ENCODE results near the gene SERTAD4.

Gene SERTAD4

DNA sequence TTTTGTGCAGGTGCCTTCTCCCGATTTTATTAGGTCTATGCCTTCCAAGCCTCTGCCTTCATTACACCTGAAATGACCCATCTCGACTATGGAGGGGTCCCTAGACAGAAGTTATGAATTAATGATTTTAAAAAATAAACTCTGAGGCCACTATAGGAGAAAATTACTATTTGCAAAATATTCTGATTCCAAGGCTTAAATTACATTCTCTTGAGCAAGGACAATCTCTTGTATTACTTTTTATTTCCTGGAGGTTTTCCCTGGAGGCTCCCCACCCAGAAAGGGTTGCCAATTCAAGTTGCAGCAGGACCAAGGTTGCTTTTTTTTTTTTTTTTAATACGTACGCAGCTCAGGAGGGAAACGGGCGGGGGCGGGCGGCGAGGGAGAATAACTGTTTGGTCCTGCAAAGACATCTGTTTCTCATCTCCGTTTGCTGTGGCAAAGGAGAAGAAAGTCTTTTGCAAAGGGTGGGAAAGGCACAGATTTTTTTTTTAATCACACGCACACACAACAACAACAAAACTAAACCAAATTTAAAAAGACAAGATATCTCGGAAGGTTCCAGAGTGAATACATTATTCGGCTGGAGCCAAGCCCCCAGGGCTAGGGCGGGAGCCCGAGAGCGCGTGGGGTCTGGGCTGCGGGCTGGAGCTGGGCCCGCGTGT is 618 bp upstream of the SERTAD4 start:
- FAIRE-seq (no peak), DNase-seq (ENCODE audit: insufficient read length, low spot score) (no peak)

DNA sequence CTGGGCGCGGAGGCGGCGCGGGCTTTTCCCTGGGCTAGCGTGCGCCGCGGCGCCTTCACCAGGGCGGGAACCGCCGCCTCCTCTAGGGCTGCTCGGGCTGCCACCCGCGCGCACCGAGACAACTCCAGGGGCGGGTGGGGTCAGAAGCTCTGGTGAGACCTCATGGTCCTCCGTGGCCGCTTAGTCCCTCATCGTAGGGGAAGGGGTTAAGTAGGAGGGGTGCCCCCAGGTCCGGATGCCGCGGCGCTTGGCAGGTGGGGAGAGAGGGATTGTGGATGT is 559 bp downstream of the SERTAD4 start:
- FAIRE-seq (no peak), DNase-seq (ENCODE audit: insufficient read length, low spot score) (no peak)

DNA sequence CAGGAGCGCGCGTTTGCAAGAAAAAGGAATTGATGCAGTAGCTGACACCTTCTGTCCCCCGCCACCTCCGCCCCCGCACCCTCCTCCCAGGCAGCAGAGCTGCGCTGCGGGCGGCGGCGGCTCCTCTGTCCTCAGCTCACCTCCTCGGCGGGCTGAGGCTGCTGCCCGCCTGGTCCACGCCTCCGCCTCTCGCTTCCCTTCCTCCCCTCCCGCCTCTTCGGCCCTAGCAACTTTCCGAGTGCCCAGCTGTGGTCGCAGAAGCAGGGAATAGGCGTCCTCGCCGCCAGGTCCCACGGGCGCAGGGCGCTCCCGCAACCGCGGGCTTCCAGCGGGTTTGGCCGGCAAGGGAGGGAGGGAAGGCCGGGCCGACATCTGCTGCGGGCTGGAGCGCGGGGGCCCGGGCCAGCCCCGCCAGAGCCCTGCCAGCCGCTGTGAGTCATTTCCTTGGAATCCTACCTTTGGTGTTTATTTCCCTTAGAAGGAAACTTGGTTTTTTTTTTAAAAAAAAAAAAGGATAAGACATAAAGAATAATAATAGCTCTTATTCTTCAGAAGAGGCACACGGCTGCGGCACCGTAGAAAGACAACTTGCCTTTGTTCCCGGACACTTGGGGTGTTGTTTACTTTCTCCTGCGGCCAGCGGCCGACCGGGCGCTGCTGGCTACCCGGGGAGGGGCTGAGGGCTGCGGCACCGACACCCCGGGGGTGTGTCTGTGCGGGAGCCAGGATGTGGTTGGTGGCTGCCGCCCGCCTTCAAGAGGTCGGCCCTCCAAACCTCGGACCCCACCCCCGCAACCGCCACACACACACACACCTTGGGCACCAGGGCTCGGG is 1.1 kb downstream of the SERTAD4 start:
- peak; percentile 74 for FAIRE-seq
- no peak for DNase-seq (ENCODE audit: insufficient read length, low spot score)

DNA sequence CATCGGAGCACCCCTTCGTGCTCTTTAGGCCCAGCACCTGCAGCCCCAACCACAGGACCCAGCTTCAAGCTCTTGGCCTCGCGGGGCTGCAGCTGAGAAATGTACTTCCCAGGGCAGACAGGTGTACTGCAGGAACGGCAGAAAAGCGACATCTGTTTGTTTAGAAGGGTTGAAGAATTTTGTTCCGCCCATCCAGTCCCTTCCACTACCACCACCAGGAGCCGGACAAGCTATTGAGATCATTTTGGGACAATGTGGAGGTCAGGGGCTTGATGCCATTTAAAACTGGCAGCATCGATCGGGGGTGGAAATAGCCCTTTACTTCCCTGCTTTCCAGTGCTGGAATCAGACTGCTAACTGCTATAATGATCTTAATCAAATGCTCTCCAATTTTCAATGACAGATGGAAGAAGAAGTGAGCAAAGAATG is 1.7 kb downstream of the SERTAD4 start:
- DNase-seq (ENCODE audit: insufficient read length, low spot score) = no peak
- FAIRE-seq = no peak

DNA sequence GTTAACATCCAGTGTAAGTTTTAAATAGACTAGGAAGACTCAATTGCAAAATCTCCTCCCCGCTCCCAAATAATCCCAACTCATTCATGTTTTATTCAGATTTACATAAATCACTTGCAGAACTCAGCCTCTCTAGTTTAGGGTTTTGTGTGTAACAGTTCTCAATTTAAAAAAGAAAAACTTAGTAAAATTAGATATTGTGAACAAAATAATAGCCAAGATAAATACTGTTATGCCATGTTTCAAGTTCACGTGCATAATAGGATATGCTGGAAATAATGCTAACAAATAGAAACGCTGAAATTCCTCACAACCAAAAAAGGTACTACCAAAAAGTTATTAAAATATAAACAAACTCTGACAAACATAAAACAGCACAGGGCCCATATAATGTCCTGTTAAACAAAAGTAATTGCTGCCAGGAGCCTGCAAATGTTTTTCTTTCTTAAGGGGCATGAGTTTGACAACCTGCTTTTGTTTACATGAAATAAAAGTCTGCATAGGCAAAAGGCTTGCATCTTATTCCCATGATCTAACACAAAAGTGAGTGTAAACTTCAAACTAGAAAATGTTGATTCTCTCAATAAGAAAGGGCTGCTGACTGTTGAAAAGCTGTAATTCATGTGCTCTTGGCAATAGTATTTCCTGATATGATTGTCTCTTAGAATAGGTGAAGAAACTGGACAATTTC is 2.9 kb downstream of the SERTAD4 start:
- FAIRE-seq (no peak), DNase-seq (ENCODE audit: insufficient read length, low spot score) (no peak)

DNA sequence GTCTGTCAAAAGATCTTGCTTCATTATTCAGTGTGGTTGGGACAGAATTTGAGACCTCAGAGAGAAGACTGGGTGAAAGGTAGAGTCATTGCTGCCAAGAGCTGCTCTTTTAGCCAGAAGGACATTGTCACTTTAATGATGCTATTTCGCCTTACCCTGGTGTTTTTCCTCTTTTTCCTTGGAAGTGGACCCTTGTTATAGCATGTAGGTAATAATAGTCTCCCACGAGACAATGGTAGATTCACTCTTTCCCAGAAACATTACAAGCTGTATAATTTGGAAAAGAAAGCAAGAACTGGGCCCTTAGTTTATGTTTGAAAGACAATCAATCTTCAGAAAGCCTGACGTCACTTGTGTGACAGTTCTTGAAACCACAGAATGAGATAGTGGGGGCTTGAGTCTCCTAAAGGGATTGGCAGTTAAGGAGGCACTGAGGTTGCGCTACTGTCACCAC is 3.8 kb downstream of the SERTAD4 start:
- DNase-seq (ENCODE audit: insufficient read length, low spot score) (no peak), FAIRE-seq (no peak)

DNA sequence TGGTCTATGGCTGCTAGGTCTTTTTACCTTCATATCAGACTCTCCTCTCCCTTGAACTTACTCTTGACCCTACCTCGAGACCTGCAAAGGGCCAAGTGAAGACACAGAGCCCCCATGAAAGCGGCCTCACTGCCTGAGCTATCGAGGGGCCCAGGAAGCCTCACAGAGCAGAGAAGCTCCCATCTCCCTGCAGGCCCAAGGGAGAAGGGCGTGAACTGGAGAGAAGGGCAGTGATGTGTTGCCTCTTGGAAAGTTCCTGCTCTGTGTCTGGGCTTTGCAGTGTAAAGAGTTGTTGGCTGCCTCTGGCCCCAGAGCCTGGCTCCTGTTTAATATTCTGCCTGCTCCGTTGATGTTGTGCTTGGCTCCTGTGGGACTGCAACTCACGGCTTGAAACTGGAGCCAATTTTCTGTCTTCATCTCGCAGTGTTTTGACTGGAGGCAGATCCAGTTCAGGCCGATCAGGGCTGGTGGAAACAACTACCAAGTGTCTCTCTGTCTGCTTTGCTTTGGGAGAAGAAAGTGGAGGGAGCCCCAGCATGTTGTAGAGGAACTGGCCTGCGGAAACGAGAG is 4.3 kb downstream of the SERTAD4 start:
- DNase-seq (ENCODE audit: insufficient read length, low spot score) = no peak
- peak; percentile 52 for FAIRE-seq

DNA sequence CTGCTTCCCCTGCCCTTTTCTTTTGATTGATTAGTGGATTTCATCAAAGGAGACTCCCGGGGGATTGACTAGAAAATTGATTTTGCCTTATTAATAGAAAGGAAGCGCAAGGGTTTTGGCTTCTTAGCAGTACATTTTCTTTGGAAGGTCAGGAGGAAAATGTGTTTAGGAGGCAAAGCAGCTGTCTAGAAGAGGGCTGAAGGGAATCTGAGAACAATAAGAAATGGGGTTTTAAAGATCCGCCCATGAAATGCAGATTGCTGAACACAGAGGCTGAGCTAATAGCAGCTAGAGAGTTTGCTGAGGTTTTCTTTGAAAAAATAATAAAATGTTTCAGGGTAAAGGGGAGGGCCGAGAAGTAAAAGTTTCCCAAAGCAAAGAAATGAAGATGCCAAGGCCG is 4.9 kb downstream of the SERTAD4 start:
- DNase-seq (ENCODE audit: insufficient read length, low spot score) (no peak), FAIRE-seq (no peak)

DNA sequence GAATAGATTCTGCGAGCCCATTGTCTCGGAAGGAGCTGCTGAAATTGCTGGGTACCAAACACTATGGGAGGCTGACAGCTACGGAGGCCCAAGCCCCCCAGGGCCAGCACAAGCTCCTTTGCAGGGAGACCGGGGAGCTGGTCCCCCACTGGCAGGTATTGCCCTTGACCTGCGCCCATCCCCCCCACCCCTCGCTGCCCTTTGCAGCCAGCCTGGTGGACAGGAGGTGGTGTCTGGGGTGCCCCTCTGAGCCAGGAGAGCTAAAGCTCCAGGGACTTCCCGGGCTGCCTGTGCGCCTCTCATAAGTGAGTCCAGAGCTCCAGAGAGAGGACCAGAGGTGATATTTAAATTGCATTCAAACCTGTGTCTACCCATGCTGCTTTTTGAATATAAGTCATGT is 5.4 kb downstream of the SERTAD4 start:
- FAIRE-seq (no peak), DNase-seq (ENCODE audit: insufficient read length, low spot score) (no peak)

DNA sequence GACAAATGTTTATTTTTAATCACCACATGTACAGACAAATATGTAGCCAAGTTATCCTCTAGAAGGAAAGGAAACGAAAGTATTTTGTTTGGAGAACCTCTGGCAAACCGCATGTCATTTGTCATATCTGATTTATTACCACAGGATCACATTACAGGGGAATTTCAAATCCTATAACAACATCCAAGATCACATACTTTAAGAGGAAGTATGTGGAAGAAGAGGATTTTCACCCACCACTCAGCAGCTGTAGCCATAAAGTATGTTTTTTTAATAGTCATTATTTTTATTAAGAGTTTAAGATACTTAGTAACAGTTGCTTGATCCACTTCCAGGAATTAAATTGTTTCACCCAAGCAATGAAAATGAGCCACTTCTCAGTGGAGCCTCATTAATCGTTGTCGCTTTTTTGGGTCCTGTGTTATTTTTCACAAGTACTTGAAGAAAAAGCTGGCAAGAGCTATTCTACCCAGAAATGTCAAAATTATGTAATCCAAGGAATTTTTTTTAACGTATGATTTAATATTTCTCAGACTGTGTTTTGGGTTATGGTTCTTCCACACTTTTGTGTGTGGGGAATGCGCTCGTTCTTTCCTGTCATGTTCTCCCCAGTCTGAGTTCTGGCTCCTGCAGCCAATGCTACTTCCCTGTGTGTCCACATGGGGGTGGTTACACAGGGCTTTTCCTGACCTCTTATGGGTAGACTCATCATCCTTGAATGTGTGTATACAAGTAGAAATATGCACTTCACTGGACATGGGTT is 6.9 kb downstream of the SERTAD4 start:
- DNase-seq (ENCODE audit: insufficient read length, low spot score) (peak; percentile 75), FAIRE-seq (no peak)

DNA sequence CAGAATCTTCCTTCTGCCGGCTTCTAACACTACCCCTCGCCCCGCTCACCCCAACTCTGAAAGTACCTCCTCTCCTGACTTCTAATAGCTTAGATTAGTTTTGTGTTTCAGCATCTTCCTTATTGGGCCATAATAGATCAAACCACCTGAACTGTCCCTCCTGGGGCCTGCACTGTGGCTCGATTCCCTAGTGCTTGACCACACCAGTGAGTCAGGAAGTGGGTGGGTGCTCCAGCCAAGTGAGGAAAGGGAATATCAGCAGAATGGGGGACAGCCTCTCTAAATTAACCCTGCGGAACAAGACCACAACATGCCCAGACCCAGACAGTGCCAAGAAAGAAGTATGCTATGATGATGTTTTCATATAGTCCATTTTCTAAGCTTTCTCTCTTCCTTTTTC is 8.5 kb downstream of the SERTAD4 start:
- no peak for FAIRE-seq
- no peak for DNase-seq (ENCODE audit: insufficient read length, low spot score)

DNA sequence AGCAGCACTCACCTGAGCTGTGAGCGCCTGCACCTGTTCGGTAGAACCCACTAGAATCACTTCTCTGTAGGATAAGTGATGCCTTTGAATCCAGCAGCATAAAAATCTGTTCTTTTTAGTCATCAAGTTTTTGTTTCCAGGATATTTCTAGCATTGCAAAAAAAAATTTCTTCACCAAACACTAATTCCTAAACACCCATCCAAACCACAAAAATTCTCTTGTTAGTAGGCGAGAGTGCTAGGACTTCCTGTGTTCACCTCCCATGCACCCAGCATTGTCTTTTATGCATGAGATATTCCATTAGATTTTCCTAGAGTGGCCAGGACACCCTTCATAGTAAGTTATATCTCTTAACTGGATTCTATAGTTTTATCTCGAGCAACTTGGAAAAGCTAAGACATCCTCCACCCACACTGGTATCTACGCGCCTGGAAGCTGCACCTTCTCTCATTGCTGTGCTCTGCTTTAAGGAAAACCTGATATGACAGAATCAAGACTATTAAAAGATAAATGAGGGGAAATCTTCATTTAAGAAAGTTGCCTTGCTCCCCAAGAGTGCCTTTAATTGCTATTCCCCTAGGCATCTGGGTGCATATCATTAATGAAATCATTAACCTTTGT is 12.3 kb downstream of the SERTAD4 start:
- DNase-seq (ENCODE audit: insufficient read length, low spot score) (no peak), FAIRE-seq (no peak)

DNA sequence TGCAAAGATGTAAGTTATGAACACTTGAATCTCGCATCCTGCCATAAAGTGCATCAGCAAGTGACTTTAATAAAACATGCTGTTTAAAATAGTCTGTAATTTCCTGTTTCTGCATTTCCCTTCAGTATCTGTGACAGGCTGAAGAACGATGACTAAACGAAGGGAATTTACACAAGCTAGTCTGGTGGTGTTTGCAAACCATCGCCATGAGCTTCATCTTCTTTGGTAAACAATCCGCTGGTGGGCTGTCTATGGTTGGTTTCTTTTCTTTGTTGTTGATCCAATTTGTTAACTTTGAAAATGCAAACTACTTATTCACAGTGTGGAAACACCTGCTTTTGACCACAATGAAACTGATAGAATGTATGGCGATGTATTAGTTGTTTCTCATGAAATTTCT is 13.9 kb downstream of the SERTAD4 start:
- DNase-seq (ENCODE audit: insufficient read length, low spot score) = no peak
- no peak for FAIRE-seq

DNA sequence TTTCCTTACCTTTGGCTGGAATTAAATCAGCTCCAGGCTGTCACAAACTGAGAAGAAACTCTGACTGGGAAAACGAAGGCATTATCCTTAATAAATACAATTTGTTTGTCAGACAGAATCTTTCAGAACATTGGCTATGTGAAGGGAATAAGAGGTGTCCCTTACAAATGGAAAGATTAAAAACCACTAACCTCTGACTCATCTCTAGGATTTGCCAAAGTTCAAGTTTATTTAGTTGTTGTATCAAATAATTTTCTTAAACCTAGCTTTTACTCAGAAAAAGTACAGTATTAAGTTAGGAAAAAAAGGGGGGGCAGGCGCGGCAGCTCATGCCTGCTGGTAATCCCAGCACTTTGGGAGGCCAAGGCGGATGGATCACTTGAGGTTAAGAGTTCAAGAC is 15.7 kb downstream of the SERTAD4 start:
- DNase-seq (ENCODE audit: insufficient read length, low spot score) (no peak), FAIRE-seq (no peak)

DNA sequence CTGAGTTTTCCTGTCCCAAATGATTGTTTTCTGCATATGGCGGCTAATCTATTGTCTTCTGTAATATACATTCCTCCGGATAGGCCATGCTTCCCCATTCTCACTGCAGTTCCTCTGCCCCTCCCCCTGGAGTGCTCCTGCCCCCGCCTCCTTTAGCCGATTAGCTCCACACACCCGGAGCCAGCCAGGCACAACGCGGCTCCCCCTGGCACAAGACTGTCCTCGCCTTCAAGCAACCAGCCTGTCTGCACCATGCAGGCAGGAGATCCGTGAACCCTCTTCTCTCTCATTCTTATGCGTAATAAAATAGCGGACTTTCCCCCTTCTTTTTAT is 18.0 kb downstream of the SERTAD4 start:
- DNase-seq (ENCODE audit: insufficient read length, low spot score) (no peak), FAIRE-seq (no peak)

DNA sequence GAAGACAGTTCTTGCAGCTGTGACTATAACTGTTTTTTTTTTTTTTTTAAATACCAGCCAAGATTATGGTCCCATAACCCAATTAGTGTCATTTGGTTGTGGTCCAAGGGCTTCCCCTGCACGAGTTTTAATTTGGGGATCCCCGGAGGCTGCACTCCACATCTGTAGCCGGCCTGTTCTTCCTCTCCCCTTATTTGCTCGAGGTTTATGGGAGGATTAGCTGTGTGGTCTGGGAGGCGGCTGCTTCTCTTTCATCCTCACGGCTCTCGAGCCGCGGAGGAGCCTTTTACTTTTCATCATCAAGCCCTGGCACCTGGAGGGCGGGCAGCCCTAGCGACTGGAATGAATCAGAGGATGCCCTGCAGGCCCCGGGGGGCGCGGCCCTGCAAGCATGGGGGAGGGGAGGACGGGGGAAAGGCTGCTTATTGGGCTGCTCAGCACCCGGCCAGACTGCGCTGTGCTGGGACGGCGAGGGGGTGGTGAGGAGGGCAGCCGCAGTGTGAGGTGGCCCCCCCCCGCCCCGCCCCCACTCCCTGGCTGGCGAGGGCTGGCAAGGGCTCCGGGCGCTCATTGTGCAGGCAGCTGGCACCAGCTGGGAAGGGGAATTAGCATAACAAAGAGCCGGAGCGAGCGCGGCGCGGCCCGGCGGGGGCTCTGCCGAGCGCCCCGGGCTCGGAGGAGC is 18.5 kb downstream of the SERTAD4 start:
- peak; percentile 79 for DNase-seq (ENCODE audit: insufficient read length, low spot score)
- peak; percentile 90 for FAIRE-seq

DNA sequence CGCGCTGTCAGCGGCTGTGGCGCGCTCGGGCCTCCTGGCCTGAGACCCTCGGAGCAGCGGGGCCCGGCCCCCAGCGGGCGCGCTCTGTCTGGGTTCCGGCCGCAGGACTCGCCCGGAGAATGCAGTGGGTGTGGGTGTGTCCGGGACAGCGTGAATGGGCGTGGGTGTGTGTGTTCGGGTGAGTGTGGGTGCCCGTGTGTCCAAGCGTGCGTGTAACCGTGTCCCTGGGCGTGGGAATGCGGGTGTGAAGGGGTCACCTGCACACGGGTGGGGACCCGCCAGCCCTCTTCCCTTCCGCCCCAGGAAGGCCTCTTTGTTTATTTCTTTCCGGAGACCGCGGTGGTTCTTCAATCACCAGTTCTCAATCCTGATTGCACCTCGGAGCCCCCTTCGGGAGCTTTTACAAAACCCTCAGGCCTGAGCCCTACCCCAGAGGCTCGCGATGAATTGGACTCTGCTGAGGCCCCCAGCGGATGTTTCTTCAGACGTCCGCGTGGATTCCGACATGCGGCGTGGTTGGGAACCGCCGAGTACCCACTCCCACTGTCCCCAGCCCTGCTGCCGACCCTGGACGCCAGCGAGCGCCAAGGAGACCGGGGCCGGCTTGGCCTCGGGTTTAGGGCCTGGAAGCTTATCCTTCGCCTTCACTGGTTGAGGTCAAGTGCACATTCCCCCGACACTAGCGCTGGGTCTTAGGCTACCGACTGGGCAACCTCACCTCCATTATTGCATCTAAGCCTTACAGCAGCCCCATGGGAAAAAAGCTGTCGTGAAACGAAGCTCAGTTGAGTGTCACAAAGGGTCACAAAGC is 19.3 kb downstream of the SERTAD4 start:
- DNase-seq (ENCODE audit: insufficient read length, low spot score) (no peak), FAIRE-seq (peak; percentile 55)

DNA sequence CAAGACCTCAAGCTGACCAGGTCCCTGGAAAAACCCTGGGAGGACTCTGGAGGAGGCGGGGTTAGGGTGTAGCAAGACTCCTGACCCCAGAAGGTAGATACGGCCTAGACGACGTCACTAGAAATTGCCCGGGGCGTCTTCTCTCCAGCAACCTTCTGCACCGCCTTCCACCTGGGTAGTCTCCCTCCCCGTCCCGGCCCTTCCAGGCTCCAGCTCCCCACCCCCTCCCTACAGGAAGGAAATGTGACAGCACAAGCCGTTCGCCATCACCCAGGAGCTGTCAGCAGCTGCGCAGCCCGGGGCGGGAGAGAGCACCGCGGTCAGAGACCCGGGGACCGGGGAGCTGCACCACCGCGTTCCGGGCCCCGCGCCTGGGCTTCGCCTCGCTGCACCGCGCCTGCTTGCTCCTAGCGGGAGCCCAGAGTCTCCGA is 20.0 kb downstream of the SERTAD4 start:
- DNase-seq (ENCODE audit: insufficient read length, low spot score) = no peak
- FAIRE-seq = no peak

DNA sequence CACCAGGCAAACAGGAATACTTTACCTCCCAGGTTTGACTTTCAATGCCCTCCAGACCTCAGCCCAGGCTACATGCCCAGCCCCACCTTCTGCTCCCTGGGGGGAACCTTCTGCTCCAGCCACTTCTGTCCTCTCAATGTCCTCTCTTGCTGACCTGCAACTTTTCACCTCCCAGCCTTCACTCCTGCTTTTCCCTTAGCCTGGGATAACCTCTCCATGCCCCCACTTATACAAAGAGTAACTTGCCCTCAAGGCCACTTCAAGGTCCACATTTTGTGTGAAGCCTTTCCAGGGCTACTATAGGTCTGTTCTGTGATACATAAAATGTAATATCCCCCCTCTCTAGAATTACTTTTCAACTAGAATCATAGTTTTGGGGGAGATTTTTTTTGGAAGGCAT is 21.7 kb downstream of the SERTAD4 start:
- FAIRE-seq = no peak
- no peak for DNase-seq (ENCODE audit: insufficient read length, low spot score)
